ENCODE data around the gene LRRN4CL. TPM values are rescaled to one million over a fixed set of nuclear protein-coding genes. Genes with fewer than 3 reads are reported as not detected.
"Not testable (repeated sequence)": the region's sequence is repeated elsewhere in the genome, so short reads cannot be mapped to it uniquely, and the experiment has no call there.

Gene LRRN4CL
- total RNA-seq, 3 donors from 2014 or later (not counting 1 experiment from before 2014, with no cell fraction given), result not detected

DNA sequence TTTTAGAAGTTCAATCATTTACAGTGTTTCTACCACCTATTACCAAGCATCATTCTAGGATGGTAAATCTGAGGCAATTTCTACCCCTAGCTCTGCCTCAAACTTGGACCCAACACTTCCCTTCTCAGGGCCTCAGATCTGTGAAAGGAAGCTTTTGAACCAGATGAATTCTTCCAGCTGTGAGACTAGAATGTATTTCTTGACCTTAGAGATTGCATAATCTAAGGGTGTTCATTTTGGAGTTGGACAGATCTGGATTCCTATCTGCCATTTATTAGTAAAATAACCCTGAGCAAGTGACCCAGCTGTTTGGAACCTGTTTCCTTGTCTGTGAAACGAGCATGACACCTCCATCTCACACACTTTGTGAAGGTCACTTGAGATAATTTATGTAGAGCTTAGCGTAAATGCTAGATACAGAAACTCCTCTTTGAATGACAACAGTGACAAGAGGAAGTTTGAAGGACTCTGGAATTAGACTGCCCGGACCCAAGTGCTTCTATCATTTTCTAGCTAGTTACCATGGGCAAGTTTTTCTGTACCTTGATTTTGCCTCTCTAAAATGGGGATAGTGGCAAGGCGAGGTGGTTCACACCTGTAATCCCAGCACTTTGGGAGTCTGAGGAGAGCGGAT, 32.4 kb downstream of the LRRN4CL start:
- H3K36me3 ChIP-seq (ENCODE audit: control insufficient read depth, insufficient read depth, low read length), result no peaks in the 10 kb centered on the region
- H3K27ac Mint-ChIP-seq, result no peak overlapping the region
- intact Hi-C loops (cut with micrococcal nuclease), result no loop called here
- peaks cover 15% of the 10 kb centered on the region in 2 donors for H3K4me1 Mint-ChIP-seq
- WGBS (ENCODE audit: insufficient coverage), result 59% methylated on average over 5 of the region's 5 CpGs
- no peaks in the 10 kb centered on the region for H3K9me3 Mint-ChIP-seq
- no peaks in the 10 kb centered on the region for H3K36me3 Mint-ChIP-seq
- peaks cover 14% of the 10 kb centered on the region for H3K4me1 ChIP-seq (ENCODE audit: control insufficient read depth, insufficient read depth, low read length)
- H3K4me3 ChIP-seq (ENCODE audit: low read length), result no peak overlapping the region
- peak overlapping the region; percentile 31 for H3K4me3 Mint-ChIP-seq
- H3K27me3 ChIP-seq (ENCODE audit: control insufficient read depth, insufficient read depth, low read length), result no peaks in the 10 kb centered on the region
- H3K27ac ChIP-seq (ENCODE audit: low read length), result no peak overlapping the region
- H3K9me3 ChIP-seq (ENCODE audit: control insufficient read depth, insufficient read depth, low read length), result no peaks in the 10 kb centered on the region
- ATAC-seq (no peak), DNase-seq (no peak)
- peaks cover 0 to 3% of the 10 kb centered on the region in 2 donors for H3K27me3 Mint-ChIP-seq (ENCODE audit: low read depth in 2 of 2)
- TF ChIP-seq, protein P1, sequence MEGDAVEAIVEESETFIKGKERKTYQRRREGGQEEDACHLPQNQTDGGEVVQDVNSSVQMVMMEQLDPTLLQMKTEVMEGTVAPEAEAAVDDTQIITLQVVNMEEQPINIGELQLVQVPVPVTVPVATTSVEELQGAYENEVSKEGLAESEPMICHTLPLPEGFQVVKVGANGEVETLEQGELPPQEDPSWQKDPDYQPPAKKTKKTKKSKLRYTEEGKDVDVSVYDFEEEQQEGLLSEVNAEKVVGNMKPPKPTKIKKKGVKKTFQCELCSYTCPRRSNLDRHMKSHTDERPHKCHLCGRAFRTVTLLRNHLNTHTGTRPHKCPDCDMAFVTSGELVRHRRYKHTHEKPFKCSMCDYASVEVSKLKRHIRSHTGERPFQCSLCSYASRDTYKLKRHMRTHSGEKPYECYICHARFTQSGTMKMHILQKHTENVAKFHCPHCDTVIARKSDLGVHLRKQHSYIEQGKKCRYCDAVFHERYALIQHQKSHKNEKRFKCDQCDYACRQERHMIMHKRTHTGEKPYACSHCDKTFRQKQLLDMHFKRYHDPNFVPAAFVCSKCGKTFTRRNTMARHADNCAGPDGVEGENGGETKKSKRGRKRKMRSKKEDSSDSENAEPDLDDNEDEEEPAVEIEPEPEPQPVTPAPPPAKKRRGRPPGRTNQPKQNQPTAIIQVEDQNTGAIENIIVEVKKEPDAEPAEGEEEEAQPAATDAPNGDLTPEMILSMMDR (IDR thresholded peaks at IDR 0.05), result no peak

DNA sequence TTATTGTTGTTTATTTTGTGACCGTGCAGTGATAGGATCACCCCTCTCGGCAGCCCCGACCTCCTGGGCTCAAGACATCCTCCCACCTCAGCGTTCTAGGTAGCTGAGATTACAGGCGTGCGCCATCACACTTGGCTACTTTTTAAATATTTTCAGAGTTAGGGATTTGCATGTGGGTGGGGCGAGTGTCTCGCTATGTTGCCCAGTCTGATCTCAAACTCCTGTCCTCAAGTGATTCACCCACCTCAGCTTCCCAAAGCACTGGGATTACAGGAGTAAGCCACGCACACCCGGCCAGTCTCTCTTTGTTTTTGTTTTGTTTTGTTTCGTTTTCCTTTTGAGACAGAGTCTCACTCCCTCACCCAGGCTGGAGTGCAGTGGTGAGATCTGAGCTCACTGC, 35.0 kb downstream of the LRRN4CL start:
- ATAC-seq, result no peak
- WGBS (ENCODE audit: insufficient coverage), result 94% methylated on average over 7 of the region's 11 CpGs
- intact Hi-C loops (cut with micrococcal nuclease), result no loop called here
- Mint-ChIP-seq H3K4me3 (peak overlapping the region; percentile 52), H3K9me3 (no peaks in the 10 kb centered on the region), H3K36me3 (no peaks in the 10 kb centered on the region), H3K4me1 (peaks cover 15 to 17% of the 10 kb centered on the region in 2 donors), H3K27me3 (ENCODE audit: low read depth in 2 of 2) (peaks cover 0 to 3% of the 10 kb centered on the region in 2 donors), H3K27ac (peak overlapping the region; percentile 98 to 99)
- no peak overlapping the region for H3K4me3 ChIP-seq (ENCODE audit: low read length)
- no peak overlapping the region for H3K27ac ChIP-seq (ENCODE audit: low read length)
- peaks cover 22% of the 10 kb centered on the region for H3K4me1 ChIP-seq (ENCODE audit: control insufficient read depth, insufficient read depth, low read length)
- no peaks in the 10 kb centered on the region for H3K27me3 ChIP-seq (ENCODE audit: control insufficient read depth, insufficient read depth, low read length)
- DNase-seq, result peak in 1 of 2 donors; percentile 5
- TF ChIP-seq, protein P1 (IDR thresholded peaks at IDR 0.05), result no peak
- peaks cover 6% of the 10 kb centered on the region for H3K36me3 ChIP-seq (ENCODE audit: control insufficient read depth, insufficient read depth, low read length)
- no peaks in the 10 kb centered on the region for H3K9me3 ChIP-seq (ENCODE audit: control insufficient read depth, insufficient read depth, low read length)

DNA sequence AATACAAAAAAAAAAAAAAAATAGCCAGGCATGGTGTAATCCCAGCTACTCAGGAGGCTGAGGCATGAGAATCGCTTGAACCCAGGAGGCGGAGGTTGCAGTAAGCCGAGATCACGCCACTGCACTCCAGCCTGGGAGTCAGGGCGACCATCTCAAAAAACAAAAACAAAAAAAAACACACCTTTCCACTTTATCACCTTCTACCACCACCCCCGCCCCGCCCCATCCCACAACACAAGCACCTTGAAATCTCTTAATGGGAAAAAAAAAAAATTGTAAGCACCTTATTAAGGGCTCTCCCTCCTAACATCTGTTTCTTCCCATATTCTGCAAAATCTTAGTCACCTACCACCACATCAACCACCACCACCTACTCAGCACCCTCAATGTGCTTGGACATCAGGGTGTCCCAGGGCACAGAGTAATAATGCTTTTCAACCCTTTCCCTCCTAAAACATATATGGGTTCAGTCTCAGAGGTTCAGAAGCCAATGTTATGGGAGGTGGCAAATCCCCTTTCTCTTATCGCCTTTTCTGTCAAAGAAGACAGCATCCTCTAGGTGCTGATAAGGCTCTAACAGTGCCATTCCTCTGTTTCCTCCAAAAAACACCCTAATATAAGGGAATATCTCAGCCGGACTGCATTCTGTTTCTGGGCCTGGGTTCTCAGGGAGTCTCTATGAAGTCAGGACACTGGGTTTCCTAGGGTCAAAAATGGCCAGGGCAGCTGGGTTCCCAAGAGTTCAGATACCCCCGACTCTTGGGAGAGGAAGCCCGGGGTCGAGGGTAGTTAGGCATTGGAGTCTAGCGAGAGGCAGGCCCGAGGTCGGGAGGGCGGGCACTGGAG, 36.9 kb downstream of the LRRN4CL start:
- peaks cover 24% of the 10 kb centered on the region for H3K4me1 ChIP-seq (ENCODE audit: control insufficient read depth, insufficient read depth, low read length)
- peak in 1 of 2 donors; percentile 44 for DNase-seq

DNA sequence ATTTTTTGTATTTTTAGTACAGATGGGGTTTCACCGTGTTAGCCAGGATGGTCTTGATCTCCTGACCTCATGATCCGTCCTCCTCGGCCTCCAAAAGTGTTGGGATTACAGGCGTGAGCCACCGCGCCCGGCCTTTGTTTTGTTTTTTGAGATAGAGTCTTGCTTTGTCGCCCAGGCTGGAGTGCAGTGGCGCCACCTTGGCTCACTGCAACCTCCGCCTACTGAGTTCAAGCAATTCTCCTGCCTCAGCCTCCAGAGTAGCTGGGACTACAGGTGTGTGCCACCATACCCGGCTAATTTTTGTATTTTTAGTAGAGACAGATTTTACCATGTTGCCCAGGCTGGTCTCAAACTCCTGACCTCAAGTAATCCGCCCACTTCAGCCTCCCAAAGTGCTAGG, 39.0 kb downstream of the LRRN4CL start:
- H3K4me3 Mint-ChIP-seq; intact Hi-C loops (cut with micrococcal nuclease); H3K9me3 ChIP-seq (ENCODE audit: control insufficient read depth, insufficient read depth, low read length); H3K9me3 Mint-ChIP-seq; H3K27ac Mint-ChIP-seq; DNase-seq; H3K4me3 ChIP-seq (ENCODE audit: low read length); H3K27me3 ChIP-seq (ENCODE audit: control insufficient read depth, insufficient read depth, low read length); H3K36me3 Mint-ChIP-seq; H3K27ac ChIP-seq (ENCODE audit: low read length); H3K27me3 Mint-ChIP-seq (ENCODE audit: low read depth in 2 of 2); ATAC-seq: not testable (repeated sequence)
- 95% methylated on average over 12 of the region's 12 CpGs for WGBS (ENCODE audit: insufficient coverage)
- H3K36me3 ChIP-seq (ENCODE audit: control insufficient read depth, insufficient read depth, low read length), result peaks cover 24% of the 10 kb centered on the region
- peaks cover 40% of the 10 kb centered on the region for H3K4me1 ChIP-seq (ENCODE audit: control insufficient read depth, insufficient read depth, low read length)
- H3K4me1 Mint-ChIP-seq, result peaks cover 23 to 29% of the 10 kb centered on the region in 2 donors

More for the DNA sequence above, 36.9 kb downstream of the LRRN4CL start:
- H3K36me3 ChIP-seq (ENCODE audit: control insufficient read depth, insufficient read depth, low read length), result peaks cover 24% of the 10 kb centered on the region
- H3K9me3 Mint-ChIP-seq, result no peaks in the 10 kb centered on the region
- H3K4me3 ChIP-seq (ENCODE audit: low read length), result peak overlapping the region; percentile 90
- peak overlapping the region; percentile 83 for H3K27ac ChIP-seq (ENCODE audit: low read length)
- H3K27me3 Mint-ChIP-seq (ENCODE audit: low read depth in 2 of 2), result peaks cover 0 to 3% of the 10 kb centered on the region in 2 donors
- intact Hi-C loops (cut with micrococcal nuclease), result no loop called here
- TF ChIP-seq, protein P1 (IDR thresholded peaks at IDR 0.05), result no peak
- no peaks in the 10 kb centered on the region for H3K27me3 ChIP-seq (ENCODE audit: control insufficient read depth, insufficient read depth, low read length)
- H3K27ac Mint-ChIP-seq, result peak overlapping the region; percentile 98 to 99
- peaks cover 15 to 17% of the 10 kb centered on the region in 2 donors for H3K4me1 Mint-ChIP-seq
- WGBS (ENCODE audit: insufficient coverage), result 39% methylated on average over 15 of the region's 16 CpGs
- peak overlapping the region; percentile 99 for H3K4me3 Mint-ChIP-seq
- peak in 2 of 3 donors; percentile 2 to 6 for ATAC-seq
- no peaks in the 10 kb centered on the region for H3K9me3 ChIP-seq (ENCODE audit: control insufficient read depth, insufficient read depth, low read length)
- H3K36me3 Mint-ChIP-seq, result no peaks in the 10 kb centered on the region

All from natural killer cell (primary cell).